Ishikawa (cell line): ENCODE measurements around the gene NKAIN2.

Experiments
- CEBPB ChIP-seq: IDR thresholded peaks from 2 replicates; pipeline ENCODE4 v1.6.1; 2012
- CREB1 ChIP-seq: IDR thresholded peaks from 2 replicates; pipeline ENCODE4 v1.6.1; 2012; ENCODE audit warnings: low read depth
- EGR1 ChIP-seq: IDR thresholded peaks from 2 replicates; pipeline ENCODE4 v1.6.1; 2012
- EP300 ChIP-seq: IDR thresholded peaks from 2 replicates; pipeline ENCODE4 v1.6.1; 2012; ENCODE audit warnings: borderline replicate concordance
- FOXM1 ChIP-seq: IDR thresholded peaks from 2 replicates; pipeline ENCODE4 v1.6.1; 2012; ENCODE audit warnings: low read depth, borderline replicate concordance
- MAX ChIP-seq: IDR thresholded peaks from 2 replicates; pipeline ENCODE4 v1.6.1; 2012
- NFIC ChIP-seq: IDR thresholded peaks from 2 replicates; pipeline ENCODE4 v1.6.1; 2012
- RAD21 ChIP-seq: IDR thresholded peaks from 2 replicates; pipeline ENCODE4 v1.6.1; 2012; ENCODE audit warnings: low read depth
- REST ChIP-seq: IDR thresholded peaks from 2 replicates; pipeline ENCODE4 v1.6.1; 2012; ENCODE audit warnings: low read depth, mild to moderate bottlenecking
- TAF1 ChIP-seq: IDR thresholded peaks from 2 replicates; pipeline ENCODE4 v1.6.1; 2012; ENCODE audit warnings: low read depth, mild to moderate bottlenecking
- TCF12 ChIP-seq: IDR thresholded peaks from 2 replicates; pipeline ENCODE4 v1.6.1; 2012; ENCODE audit warnings: low read depth
- TEAD4 ChIP-seq: IDR thresholded peaks from 2 replicates; pipeline ENCODE4 v1.6.1; 2012
- YY1 ChIP-seq: IDR thresholded peaks from 2 replicates; pipeline ENCODE4 v1.6.1; 2012; ENCODE audit warnings: low read depth
- ZBTB7A ChIP-seq: IDR thresholded peaks from 2 replicates; pipeline ENCODE4 v1.6.1; 2012; ENCODE audit warnings: low read depth
- TF ChIP-seq, protein P1 (sequence below): IDR thresholded peaks from 2 replicates; pipeline ENCODE4 v1.6.1; 2012

The NKAIN2 gene

DNA sequence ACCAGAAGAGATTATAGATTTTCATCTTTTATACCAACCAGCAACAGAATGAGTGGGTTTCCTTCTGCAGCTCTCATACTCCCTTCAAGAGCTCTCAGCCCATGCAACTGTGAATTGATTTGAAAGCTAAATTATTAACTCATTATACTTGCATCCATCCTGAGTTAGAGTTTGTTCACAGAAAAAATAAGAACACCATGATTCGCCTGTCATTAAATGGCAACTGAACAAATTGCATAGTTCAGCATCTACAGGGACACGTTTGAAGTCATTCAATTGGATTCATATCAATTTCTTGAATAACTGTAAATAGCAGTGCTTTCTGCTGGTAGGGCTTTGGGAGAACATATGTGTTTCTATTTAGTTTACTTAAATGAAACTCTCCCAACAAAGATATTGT is 65.7 kb downstream of the NKAIN2 start:
- TF ChIP-seq CREB1 (no peak), ZBTB7A (no peak), CEBPB (no peak), TAF1 (no peak), NFIC (no peak), REST (no peak), TCF12 (no peak), TEAD4 (no peak), RAD21 (no peak), EGR1 (no peak), MAX (no peak), YY1 (no peak), FOXM1 (no peak), EP300 (no peak)
- TF ChIP-seq, protein P1, sequence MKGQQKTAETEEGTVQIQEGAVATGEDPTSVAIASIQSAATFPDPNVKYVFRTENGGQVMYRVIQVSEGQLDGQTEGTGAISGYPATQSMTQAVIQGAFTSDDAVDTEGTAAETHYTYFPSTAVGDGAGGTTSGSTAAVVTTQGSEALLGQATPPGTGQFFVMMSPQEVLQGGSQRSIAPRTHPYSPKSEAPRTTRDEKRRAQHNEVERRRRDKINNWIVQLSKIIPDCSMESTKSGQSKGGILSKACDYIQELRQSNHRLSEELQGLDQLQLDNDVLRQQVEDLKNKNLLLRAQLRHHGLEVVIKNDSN = no peak

- TF ChIP-seq REST (no peak), TCF12 (no peak), FOXM1 (no peak), CREB1 (no peak), TEAD4 (no peak), YY1 (no peak), EGR1 (no peak), ZBTB7A (no peak), EP300 (no peak), CEBPB (no peak), RAD21 (no peak), TAF1 (no peak), NFIC (no peak)
- TF ChIP-seq, protein P1 = no peak
These were observed 70.3 kb downstream of the NKAIN2 start for GRCh38 chr6:123873974-123874373.

- no peak for TF ChIP-seq EGR1
- TF ChIP-seq TAF1 = no peak
- TF ChIP-seq FOXM1 = no peak
- TF ChIP-seq CREB1 = no peak
- no peak for TF ChIP-seq MAX
- no peak for TF ChIP-seq YY1
- TF ChIP-seq, protein P1 = no peak
- TF ChIP-seq RAD21 = no peak
- TF ChIP-seq ZBTB7A = no peak
- no peak for TF ChIP-seq REST
- no peak for TF ChIP-seq TCF12
- TF ChIP-seq CEBPB = no peak
- no peak for TF ChIP-seq NFIC
These were observed 72.1 kb downstream of the NKAIN2 start for GRCh38 chr6:123875784-123876183.

DNA sequence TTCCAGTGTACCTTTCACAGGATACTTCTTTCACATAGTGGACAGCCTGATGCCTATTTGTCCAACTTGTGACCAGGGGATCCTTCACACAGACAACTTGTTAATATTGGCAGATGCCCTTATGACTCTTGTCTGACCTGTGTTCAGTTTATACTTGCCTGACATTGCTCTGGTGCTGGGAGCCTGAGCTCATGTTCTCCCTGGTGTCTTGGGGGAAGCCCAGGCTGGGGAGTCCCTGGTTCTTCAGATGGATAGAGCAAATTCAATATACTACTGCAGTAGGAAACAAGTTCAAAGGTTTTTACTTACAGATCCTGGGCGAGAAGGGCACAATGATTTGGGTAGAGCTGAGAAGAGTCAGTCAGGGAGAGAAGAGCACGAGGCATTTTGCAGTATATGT is 76.1 kb downstream of the NKAIN2 start:
- TF ChIP-seq EGR1 (no peak), TAF1 (no peak), FOXM1 (no peak), EP300 (no peak), ZBTB7A (no peak), CREB1 (no peak), TCF12 (no peak), YY1 (no peak), NFIC (no peak), RAD21 (no peak)
- TF ChIP-seq, protein P1 = no peak
